CD4-positive, alpha-beta T cell treated with Interferon gamma for 1 hour (primary cell): ENCODE data around the gene PCDHGA5.
"Not testable (repeated sequence)": the region's sequence is repeated elsewhere in the genome, so short reads cannot be mapped to it uniquely, and the experiment has no call there.

Experiments
- DNase-seq: peaks from one replicate; pipeline ENCODE4 v3.0.0-alpha.2; 2020

Gene PCDHGA5

GRCh38 chr5:141363952-141364660, at the start of gene PCDHGA5:
Gene PCDHGA5, plus strand, starts transcription at chr5:141364162. Its CDS starts 169 bp downstream, at chr5:141364331.
- no peak for DNase-seq

GRCh38 chr5:141316963-141317362, 47.0 kb upstream of the PCDHGA5 start:
- DNase-seq, result not testable (repeated sequence)

- DNase-seq, result no peak
Measured at GRCh38 chr5:141319202-141319601, 44.8 kb upstream of the PCDHGA5 start.

GRCh38 chr5:141319699-141320098, 44.3 kb upstream of the PCDHGA5 start:
- DNase-seq, result no peak

GRCh38 chr5:141320225-141321169, 43.5 kb upstream of the PCDHGA5 start, which contains the start of gene TAF7:
Gene TAF7, minus strand, starts transcription at chr5:141320784. Its CDS starts 740 bp downstream, at chr5:141320044.
- peak; percentile 93 for DNase-seq

- no peak for DNase-seq
Measured at GRCh38 chr5:141322261-141322660, 41.7 kb upstream of the PCDHGA5 start.

- peak; percentile 70 for DNase-seq
Measured at GRCh38 chr5:141326088-141326854, 37.7 kb upstream of the PCDHGA5 start.

- DNase-seq, result no peak
Measured at GRCh38 chr5:141328231-141328630, 35.7 kb upstream of the PCDHGA5 start.

GRCh38 chr5:141330299-141331080, 33.5 kb upstream of the PCDHGA5 start, which contains the start of gene PCDHGA1:
Gene PCDHGA1, plus strand, starts transcription at chr5:141330514.
- DNase-seq, result peak; percentile 23

GRCh38 chr5:141332571-141332970, 31.4 kb upstream of the PCDHGA5 start:
- not testable (repeated sequence) for DNase-seq

GRCh38 chr5:141338538-141339306, 25.2 kb upstream of the PCDHGA5 start, which contains the start of gene PCDHGA2:
Gene PCDHGA2, plus strand, starts transcription at chr5:141338760.
- no peak for DNase-seq

- DNase-seq, result not testable (repeated sequence)
Measured at GRCh38 chr5:141340781-141341354, 23.1 kb upstream of the PCDHGA5 start.

- no peak for DNase-seq
Measured at GRCh38 chr5:141342773-141343172, 21.2 kb upstream of the PCDHGA5 start.

GRCh38 chr5:141343242-141343952, 20.6 kb upstream of the PCDHGA5 start, which contains the start of gene PCDHGA3:
Gene PCDHGA3, plus strand, starts transcription at chr5:141343829. Its CDS starts 205 bp downstream, at chr5:141344034.
- no peak for DNase-seq

GRCh38 chr5:141343953-141344463, 20.0 kb upstream of the PCDHGA5 start:
- DNase-seq, result no peak

GRCh38 chr5:141345327-141345726, 18.6 kb upstream of the PCDHGA5 start:
- DNase-seq, result no peak

- DNase-seq, result not testable (repeated sequence)
Measured at GRCh38 chr5:141346017-141346416, 17.9 kb upstream of the PCDHGA5 start.

- DNase-seq, result no peak
Measured at GRCh38 chr5:141349917-141350619, 13.9 kb upstream of the PCDHGA5 start, which contains the start of gene PCDHGB1. Gene PCDHGB1, plus strand, starts transcription at chr5:141350099. Its CDS starts 162 bp downstream, at chr5:141350261.

- no peak for DNase-seq
Measured at GRCh38 chr5:141351591-141351990, 12.4 kb upstream of the PCDHGA5 start.
